HG03460 (cell line): ENCODE results near the gene KIF23.
"Not testable (repeated sequence)": the region's sequence is repeated elsewhere in the genome, so short reads cannot be mapped to it uniquely, and the experiment has no call there.

Experiments
- ATAC-seq: cut with Tn5 transposase; IDR thresholded peaks from one replicate; pipeline ENCODE4 v1.9.1; 2021; ENCODE audit not compliant: unreplicated experiment

The KIF23 gene

GRCh38 chr15:69413822-69414700 lies at the start of gene KIF23:
KIF23 (plus strand) TSS chr15:69414349; CDS start chr15:69414466, 117 bp downstream.
- peak; percentile 90 for ATAC-seq

- no peak for ATAC-seq
These were observed 46.9 kb upstream of the KIF23 start for GRCh38 chr15:69367236-69367635.

- no peak for ATAC-seq
These were observed 44.5 kb upstream of the KIF23 start for GRCh38 chr15:69369631-69370030.

- no peak for ATAC-seq
These were observed 40.7 kb upstream of the KIF23 start for GRCh38 chr15:69373406-69373805.

- ATAC-seq, result no peak
These were observed 38.9 kb upstream of the KIF23 start for GRCh38 chr15:69375151-69375790.

- no peak for ATAC-seq
These were observed 36.8 kb upstream of the KIF23 start for GRCh38 chr15:69377216-69377970.

- ATAC-seq, result no peak
These were observed 33.9 kb upstream of the KIF23 start for GRCh38 chr15:69380100-69380725.

DNA sequence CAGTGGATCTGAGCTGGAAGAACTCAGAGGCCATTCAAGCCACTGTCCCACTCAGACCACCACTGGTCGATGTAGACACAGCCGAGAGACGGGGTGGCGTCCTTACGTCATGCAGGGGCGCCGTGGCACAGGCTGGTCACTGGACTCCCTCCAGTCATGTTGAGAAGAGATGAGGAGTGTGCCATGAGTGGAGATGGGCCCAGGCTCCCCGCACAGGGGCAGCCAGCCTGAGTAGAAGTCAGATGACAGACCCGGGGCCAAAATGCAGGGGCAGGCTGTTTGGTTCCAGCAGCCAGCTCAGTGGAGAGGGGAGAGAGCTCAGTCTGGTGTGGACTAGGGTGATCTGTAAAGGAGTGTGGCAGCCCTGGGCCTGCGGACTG lies 33.4 kb upstream of the KIF23 start:
- ATAC-seq, result no peak

DNA sequence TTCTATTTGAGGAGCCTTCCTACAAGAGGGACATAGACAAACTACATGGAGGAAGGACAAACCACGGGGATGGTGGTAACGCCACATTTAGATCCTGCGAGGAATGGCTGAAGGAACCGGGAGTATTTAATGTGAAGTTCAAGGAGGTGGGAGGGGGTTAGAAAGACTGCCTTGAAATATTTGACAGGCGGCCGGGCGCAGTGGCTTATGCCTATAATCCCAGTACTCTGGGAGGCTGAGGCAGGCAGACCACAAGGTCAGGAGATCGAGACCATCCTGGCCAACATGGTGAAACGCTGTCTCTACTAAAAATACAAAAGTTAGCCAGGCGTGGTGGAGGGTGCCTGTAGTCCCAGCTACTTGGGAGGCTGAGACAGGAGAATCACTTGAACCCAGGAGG lies 32.0 kb upstream of the KIF23 start:
- not testable (repeated sequence) for ATAC-seq

- not testable (repeated sequence) for ATAC-seq
These were observed 30.1 kb upstream of the KIF23 start for GRCh38 chr15:69384066-69384465.

GRCh38 chr15:69384626-69385598 lies 29.2 kb upstream of the KIF23 start:
- no peak for ATAC-seq

GRCh38 chr15:69385831-69386230 lies 28.3 kb upstream of the KIF23 start:
- ATAC-seq, result no peak

GRCh38 chr15:69386284-69386683 lies 27.9 kb upstream of the KIF23 start:
- no peak for ATAC-seq

DNA sequence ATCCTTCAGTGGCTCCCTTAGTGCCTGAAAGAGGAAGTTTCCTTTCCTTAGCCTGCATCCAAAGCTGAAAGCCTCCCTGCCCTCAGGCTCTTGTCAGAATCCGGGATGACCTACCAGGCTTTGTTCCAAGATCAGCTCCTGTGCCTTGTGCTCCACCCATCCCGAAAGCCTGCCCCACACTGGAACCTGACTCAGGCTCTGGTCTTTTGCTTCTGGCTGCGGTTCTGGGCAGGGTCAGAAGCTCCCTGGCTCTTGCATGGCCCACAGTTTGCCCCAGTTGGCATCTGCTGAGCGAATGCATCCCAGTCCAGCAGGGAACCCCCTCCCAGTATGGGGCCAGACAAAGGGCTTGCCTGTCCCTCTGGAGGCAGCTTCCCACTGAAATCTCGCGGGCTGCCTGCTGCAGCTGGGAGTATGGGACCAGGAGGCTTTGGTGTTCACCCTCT lies 25.9 kb upstream of the KIF23 start:
- ATAC-seq, result no peak

- no peak for ATAC-seq
These were observed 24.7 kb upstream of the KIF23 start for GRCh38 chr15:69389426-69389825.

DNA sequence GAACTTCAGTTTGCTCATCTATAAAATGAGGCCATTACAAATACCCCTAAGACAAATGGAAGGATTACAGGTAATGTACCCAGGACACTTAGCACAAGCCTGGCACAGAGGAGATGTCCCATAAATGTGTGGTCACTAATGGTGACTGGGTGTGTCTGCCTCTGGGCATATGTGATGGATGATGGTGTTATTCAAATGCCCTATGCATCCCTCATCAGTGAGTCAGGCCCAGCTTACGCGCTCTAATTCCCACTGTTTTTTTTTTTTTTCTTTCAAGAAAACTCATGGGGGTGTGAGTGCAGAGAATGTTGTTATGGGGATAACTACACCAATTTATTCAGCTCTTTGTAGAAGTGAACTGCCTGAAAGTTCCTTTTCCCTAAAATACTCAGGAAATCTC lies 23.6 kb upstream of the KIF23 start:
- ATAC-seq, result no peak

GRCh38 chr15:69391046-69391757 lies 22.9 kb upstream of the KIF23 start:
- no peak for ATAC-seq

DNA sequence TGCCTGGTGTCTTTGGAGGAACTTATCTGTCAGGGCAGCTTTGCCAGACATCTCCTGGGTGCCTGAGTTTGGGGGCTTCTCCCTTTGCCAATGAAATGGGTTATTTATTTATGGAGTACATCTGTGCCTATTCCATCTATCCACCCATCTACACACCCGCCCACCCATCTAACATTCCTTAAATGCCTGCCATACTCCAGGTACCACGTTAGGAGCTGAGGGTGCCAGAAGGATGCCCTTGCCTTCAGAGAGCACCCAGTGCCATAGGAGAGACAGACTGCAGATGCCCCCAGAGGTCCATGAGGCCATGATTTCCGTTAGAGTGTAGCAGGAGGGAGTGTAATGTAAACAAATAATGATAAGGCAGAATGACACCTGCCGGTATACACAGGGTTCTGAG lies 21.8 kb upstream of the KIF23 start:
- no peak for ATAC-seq

GRCh38 chr15:69393831-69394491 lies 20.2 kb upstream of the KIF23 start:
- no peak for ATAC-seq
